Natural killer cell (primary cell): ENCODE measurements around the gene PRND. TPM values are rescaled to one million over a fixed set of nuclear protein-coding genes. Genes with fewer than 3 reads are reported as not detected.
"Not testable (repeated sequence)": the region's sequence is repeated elsewhere in the genome, so short reads cannot be mapped to it uniquely, and the experiment has no call there.

Experiments
- ATAC-seq, 3 donors: fragments of 150-1000 bp in 2 of 3; fragments of 200-7000 bp in 1 of 3; cut with Tn5 transposase; 1 replicate in 1 of 3; 2 replicates in 2 of 3; pipeline ENCODE4 v1.10.0; 2021; ENCODE audit warnings: mild to moderate bottlenecking in 2 of 3, moderate library complexity in 2 of 3
- DNase-seq, 2 donors: peaks; one replicate each; pipeline versions ENCODE4 v3.0.0 to v3.0.0-alpha.2; 2013 to 2021; ENCODE audit warnings: mixed read lengths in 1 of 2
- H3K27ac ChIP-seq: one replicate; pipeline ENCODE4 v1.5.1; 2013; ENCODE audit warnings: mild to moderate bottlenecking, low read length
- H3K27me3 ChIP-seq: one replicate; pipeline ENCODE4 v1.6.1; 2013; ENCODE audit warnings: low read length; ENCODE audit not compliant: control insufficient read depth, insufficient read depth
- H3K36me3 ChIP-seq: one replicate; pipeline ENCODE4 v1.6.1; 2013; ENCODE audit warnings: low read length; ENCODE audit not compliant: control insufficient read depth, insufficient read depth
- H3K4me1 ChIP-seq: one replicate; pipeline ENCODE4 v1.6.1; 2013; ENCODE audit warnings: low read length; ENCODE audit not compliant: control insufficient read depth, insufficient read depth
- H3K4me3 ChIP-seq: one replicate; pipeline ENCODE4 v1.5.1; 2013; ENCODE audit warnings: low read length
- H3K9me3 ChIP-seq: one replicate; pipeline ENCODE4 v1.6.1; 2013; ENCODE audit warnings: low read length; ENCODE audit not compliant: control insufficient read depth, insufficient read depth
- H3K27ac Mint-ChIP-seq, 2 donors: one replicate each; pipeline ENCODE4 v1.8.0; 2022; ENCODE audit warnings: mild to moderate bottlenecking in 2 of 2, mixed read lengths in 2 of 2, moderate library complexity in 1 of 2
- H3K27me3 Mint-ChIP-seq, 2 donors: one replicate each; pipeline ENCODE4 v1.8.0; 2022; ENCODE audit warnings: low read depth in 2 of 2, mixed read lengths in 2 of 2
- H3K36me3 Mint-ChIP-seq: one replicate; pipeline ENCODE4 v1.8.0; 2022; ENCODE audit warnings: mixed read lengths
- H3K4me1 Mint-ChIP-seq, 2 donors: one replicate each; pipeline ENCODE4 v1.8.0; 2022; ENCODE audit warnings: mixed read lengths in 2 of 2
- H3K4me3 Mint-ChIP-seq: one replicate; pipeline ENCODE4 v1.8.0; 2022; ENCODE audit warnings: mild to moderate bottlenecking, moderate library complexity, mixed read lengths
- H3K9me3 Mint-ChIP-seq, 2 donors: one replicate each; pipeline ENCODE4 v1.8.0; 2022; ENCODE audit warnings: mixed read lengths in 2 of 2
- WGBS: methylation state at CpG from one replicate; pipeline ENCODE4 v1.1.7; 2013; ENCODE audit warnings: missing lambda C conversion rate; ENCODE audit not compliant: insufficient coverage; 5-methylcytosine and 5-hydroxymethylcytosine counted together
- intact Hi-C: fragments of 100-400 bp; cut with micrococcal nuclease; formaldehyde crosslinking; loops from one replicate; pipeline ENCODE4 v1.14.2; 2022
- total RNA-seq, 4 donors: library from RNA; stranded (reverse); fragments of 120-200 nt in 1 of 4; gene quantifications; one replicate each; pipeline versions ENCODE4 v1.2.3 to v1.2.4, GENCODE V29; 2013 to 2022
- TF ChIP-seq, protein P1 (sequence below): fragments of 200-600 bp; IDR thresholded peaks from one replicate; pipeline ENCODE4 v1.8.0; 2022; ENCODE audit warnings: antibody characterized with exemption

PRND gene
- total RNA-seq, 3 donors from 2014 or later (not counting 1 experiment from before 2014, with no cell fraction given) = not detected

DNA sequence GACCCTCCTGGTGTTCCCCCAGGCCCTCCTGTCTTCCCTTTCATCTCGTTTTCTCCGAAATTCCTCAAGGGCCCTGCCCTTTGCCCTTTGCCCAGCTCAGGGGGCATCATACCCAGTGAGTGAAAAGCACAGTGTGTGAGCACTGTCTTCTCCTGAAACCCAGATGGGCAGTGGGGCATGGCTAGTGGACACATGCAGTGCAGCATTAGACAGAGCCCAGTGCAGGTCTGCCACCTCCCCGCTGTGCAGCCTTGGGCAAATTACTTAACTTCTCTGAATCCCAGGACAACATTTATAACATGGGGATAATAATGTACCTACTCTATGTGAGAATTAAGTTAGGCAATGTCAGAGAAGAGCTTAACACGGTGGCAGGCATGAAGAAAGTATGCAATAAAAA is 1.3 kb downstream of the PRND start:
- no peak for DNase-seq
- no peaks in the 10 kb centered on the region for H3K9me3 ChIP-seq
- no peaks in the 10 kb centered on the region for H3K36me3 ChIP-seq
- WGBS = 92% methylated on average over 4 of the region's 4 CpGs
- Mint-ChIP-seq H3K4me3 (no peak overlapping the region), H3K36me3 (no peaks in the 10 kb centered on the region), H3K27ac (no peak overlapping the region), H3K9me3 (no peaks in the 10 kb centered on the region), H3K4me1 (peaks cover 21 to 24% of the 10 kb centered on the region in 2 donors), H3K27me3 (no peaks in the 10 kb centered on the region)
- no peak overlapping the region for H3K4me3 ChIP-seq
- intact Hi-C loops = no loop called here
- no peak overlapping the region for H3K27ac ChIP-seq
- no peaks in the 10 kb centered on the region for H3K27me3 ChIP-seq
- H3K4me1 ChIP-seq = peaks cover 16% of the 10 kb centered on the region
- ATAC-seq = no peak
- TF ChIP-seq, protein P1, sequence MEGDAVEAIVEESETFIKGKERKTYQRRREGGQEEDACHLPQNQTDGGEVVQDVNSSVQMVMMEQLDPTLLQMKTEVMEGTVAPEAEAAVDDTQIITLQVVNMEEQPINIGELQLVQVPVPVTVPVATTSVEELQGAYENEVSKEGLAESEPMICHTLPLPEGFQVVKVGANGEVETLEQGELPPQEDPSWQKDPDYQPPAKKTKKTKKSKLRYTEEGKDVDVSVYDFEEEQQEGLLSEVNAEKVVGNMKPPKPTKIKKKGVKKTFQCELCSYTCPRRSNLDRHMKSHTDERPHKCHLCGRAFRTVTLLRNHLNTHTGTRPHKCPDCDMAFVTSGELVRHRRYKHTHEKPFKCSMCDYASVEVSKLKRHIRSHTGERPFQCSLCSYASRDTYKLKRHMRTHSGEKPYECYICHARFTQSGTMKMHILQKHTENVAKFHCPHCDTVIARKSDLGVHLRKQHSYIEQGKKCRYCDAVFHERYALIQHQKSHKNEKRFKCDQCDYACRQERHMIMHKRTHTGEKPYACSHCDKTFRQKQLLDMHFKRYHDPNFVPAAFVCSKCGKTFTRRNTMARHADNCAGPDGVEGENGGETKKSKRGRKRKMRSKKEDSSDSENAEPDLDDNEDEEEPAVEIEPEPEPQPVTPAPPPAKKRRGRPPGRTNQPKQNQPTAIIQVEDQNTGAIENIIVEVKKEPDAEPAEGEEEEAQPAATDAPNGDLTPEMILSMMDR = no peak

DNA sequence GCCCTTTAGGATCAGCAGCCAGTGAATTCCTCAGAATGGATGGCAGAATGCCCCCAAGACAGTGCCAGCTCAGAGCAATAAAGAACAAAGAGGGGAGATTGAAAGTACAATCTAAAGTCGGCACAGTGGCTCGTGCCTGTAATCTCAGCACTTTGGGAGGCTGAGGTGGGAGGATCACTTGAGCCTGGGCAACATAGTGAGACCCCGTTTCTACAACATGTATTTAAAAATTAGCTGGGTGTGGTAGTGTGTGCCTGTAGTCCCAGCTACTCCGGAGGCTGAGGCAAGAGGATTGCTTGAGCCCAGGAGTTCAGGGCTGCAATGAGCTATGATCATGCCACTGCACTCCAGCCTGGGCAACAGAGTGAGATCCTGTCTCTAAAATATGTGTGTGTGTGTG is 1.8 kb downstream of the PRND start:
- H3K27me3 Mint-ChIP-seq, H3K27me3 ChIP-seq, H3K9me3 ChIP-seq, ATAC-seq, H3K27ac ChIP-seq, H3K4me3 Mint-ChIP-seq, H3K27ac Mint-ChIP-seq, DNase-seq, H3K9me3 Mint-ChIP-seq, intact Hi-C loops, H3K36me3 Mint-ChIP-seq, H3K4me3 ChIP-seq, H3K36me3 ChIP-seq: not testable (repeated sequence)
- H3K4me1 ChIP-seq = peaks cover 16% of the 10 kb centered on the region
- WGBS = 92% methylated on average over 4 of the region's 4 CpGs
- H3K4me1 Mint-ChIP-seq = peaks cover 21 to 24% of the 10 kb centered on the region in 2 donors

DNA sequence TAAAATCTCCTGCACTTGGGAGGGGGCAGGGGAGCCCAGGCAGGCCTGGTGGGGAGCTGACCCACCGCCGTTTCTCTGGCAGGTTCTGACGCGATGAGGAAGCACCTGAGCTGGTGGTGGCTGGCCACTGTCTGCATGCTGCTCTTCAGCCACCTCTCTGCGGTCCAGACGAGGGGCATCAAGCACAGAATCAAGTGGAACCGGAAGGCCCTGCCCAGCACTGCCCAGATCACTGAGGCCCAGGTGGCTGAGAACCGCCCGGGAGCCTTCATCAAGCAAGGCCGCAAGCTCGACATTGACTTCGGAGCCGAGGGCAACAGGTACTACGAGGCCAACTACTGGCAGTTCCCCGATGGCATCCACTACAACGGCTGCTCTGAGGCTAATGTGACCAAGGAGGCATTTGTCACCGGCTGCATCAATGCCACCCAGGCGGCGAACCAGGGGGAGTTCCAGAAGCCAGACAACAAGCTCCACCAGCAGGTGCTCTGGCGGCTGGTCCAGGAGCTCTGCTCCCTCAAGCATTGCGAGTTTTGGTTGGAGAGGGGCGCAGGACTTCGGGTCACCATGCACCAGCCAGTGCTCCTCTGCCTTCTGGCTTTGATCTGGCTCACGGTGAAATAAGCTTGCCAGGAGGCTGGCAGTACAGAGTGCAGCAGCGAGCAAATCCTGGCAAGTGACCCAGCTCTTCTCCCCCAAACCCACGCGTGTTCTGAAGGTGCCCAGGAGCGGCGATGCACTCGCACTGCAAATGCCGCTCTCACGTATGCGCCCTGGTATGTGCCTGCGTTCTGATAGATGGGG is 3.0 kb downstream of the PRND start:
- Mint-ChIP-seq H3K27ac (no peak overlapping the region), H3K27me3 (no peaks in the 10 kb centered on the region), H3K4me3 (no peak overlapping the region), H3K36me3 (no peaks in the 10 kb centered on the region), H3K9me3 (no peaks in the 10 kb centered on the region), H3K4me1 (peaks cover 21 to 24% of the 10 kb centered on the region in 2 donors)
- ATAC-seq (no peak), DNase-seq (no peak)
- Histone ChIP-seq H3K36me3 (no peaks in the 10 kb centered on the region), H3K4me1 (peaks cover 16% of the 10 kb centered on the region), H3K27me3 (no peaks in the 10 kb centered on the region), H3K27ac (no peak overlapping the region), H3K4me3 (no peak overlapping the region), H3K9me3 (no peaks in the 10 kb centered on the region)
- TF ChIP-seq, protein P1 = no peak
- intact Hi-C loops = no loop called here
- 90% methylated on average over 34 of the region's 34 CpGs for WGBS

DNA sequence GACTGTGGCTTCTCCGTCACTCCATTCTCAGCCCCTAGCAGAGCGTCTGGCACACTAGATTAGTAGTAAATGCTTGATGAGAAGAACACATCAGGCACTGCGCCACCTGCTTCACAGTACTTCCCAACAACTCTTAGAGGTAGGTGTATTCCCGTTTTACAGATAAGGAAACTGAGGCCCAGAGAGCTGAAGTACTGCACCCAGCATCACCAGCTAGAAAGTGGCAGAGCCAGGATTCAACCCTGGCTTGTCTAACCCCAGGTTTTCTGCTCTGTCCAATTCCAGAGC is 3.5 kb downstream of the PRND start:
- H3K4me1 Mint-ChIP-seq = peaks cover 19 to 20% of the 10 kb centered on the region in 2 donors
- TF ChIP-seq, protein P1 = no peak
- no peaks in the 10 kb centered on the region for H3K27me3 Mint-ChIP-seq
- no peaks in the 10 kb centered on the region for H3K36me3 Mint-ChIP-seq
- Histone ChIP-seq H3K27ac (no peak overlapping the region), H3K9me3 (no peaks in the 10 kb centered on the region), H3K36me3 (no peaks in the 10 kb centered on the region), H3K4me3 (no peak overlapping the region), H3K4me1 (peaks cover 13% of the 10 kb centered on the region), H3K27me3 (no peaks in the 10 kb centered on the region)
- intact Hi-C loops = no loop called here
- H3K27ac Mint-ChIP-seq = no peak overlapping the region
- H3K4me3 Mint-ChIP-seq = no peak overlapping the region
- ATAC-seq = no peak
- no peak for DNase-seq
- 79% methylated on average over 4 of the region's 4 CpGs for WGBS
- H3K9me3 Mint-ChIP-seq = no peaks in the 10 kb centered on the region
